ENCODE data around the gene GLYATL1B.
"Not testable (repeated sequence)": the region's sequence is repeated elsewhere in the genome, so short reads cannot be mapped to it uniquely, and the experiment has no call there.

DNA sequence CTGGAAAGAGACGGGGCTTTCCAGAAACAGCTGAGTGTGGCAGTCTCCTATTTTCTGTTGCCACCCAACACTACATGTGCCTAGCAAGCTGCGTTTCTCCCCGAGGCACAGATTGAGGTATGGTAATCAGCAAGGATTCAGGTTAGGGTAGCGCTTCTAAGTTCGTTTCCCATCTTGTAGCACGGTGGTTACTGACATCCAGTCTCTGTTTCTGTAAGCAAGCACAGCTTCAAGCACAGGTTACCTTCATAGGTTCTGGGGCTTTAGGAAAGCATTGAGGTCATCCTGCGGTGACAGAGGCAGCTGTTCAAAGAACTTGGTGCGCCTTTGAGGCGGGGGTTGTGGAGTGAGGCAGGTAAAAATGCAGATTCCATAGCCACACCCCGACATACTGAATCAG lies 21.6 kb downstream of the GLYATL1B start:
- TF ChIP-seq SRF (IDR thresholded peaks at IDR 0.05; ENCODE audit: low read depth, low read length); POLR2A (IDR thresholded peaks at IDR 0.05; ENCODE audit: control extremely low read depth in 1 of 2, low read depth in 2 of 2, low read length in 2 of 2): not testable (repeated sequence)

Data from H1 (cell line).